Measurements from ENCODE around the gene FXYD4.

- peak; percentile 85 to 95 (median 91) for TF ChIP-seq POLR2A (IDR thresholded peaks at IDR 0.05)
- no peak for TF ChIP-seq CTCF (IDR thresholded peaks at IDR 0.05)
These were observed 37.4 kb downstream of the FXYD4 start, which contains the start of gene HNRNPF for GRCh38 chr10:43408710-43409384.
